Neural progenitor cell (in vitro differentiated cells): Measurements from ENCODE around the gene CORO6.

Experiments
- EZH2 ChIP-seq: fragments of 200-600 bp; sonication (generic); IDR thresholded peaks from 2 replicates; pipeline ENCODE4 v1.6.1; 2017; ENCODE audit warnings: antibody characterized with exemption, mild to moderate bottlenecking, moderate library complexity
- EZH2phosphoT487 ChIP-seq: fragments of 200-600 bp; sonication (generic); IDR thresholded peaks from 2 replicates; pipeline ENCODE4 v1.6.1; 2017; ENCODE audit warnings: antibody characterized with exemption

- TF ChIP-seq EZH2phosphoT487 (no peak), EZH2 (no peak)
These were observed 39.1 kb downstream of the CORO6 start for GRCh38 chr17:29583324-29584248.
